Measurements from ENCODE around the gene GNAO1.

Gene GNAO1

GRCh38 chr16:56317998-56318826 is 126.9 kb downstream of the GNAO1 start:
- H3K4me1 Mint-ChIP-seq (ENCODE audit: low read depth): no peaks in the 10 kb centered on the region
- H3K36me3 Mint-ChIP-seq (ENCODE audit: low read depth): no peaks in the 10 kb centered on the region
- DNase-seq (ENCODE audit: low spot score): peak; percentile 69
- peak overlapping the region; percentile 28 for H3K4me3 Mint-ChIP-seq
- no peaks in the 10 kb centered on the region for H3K9me3 Mint-ChIP-seq
- peaks cover 5% of the 10 kb centered on the region for H3K27me3 Mint-ChIP-seq (ENCODE audit: low read depth)
- H3K27ac Mint-ChIP-seq: no peak overlapping the region

- H3K27me3 Mint-ChIP-seq (ENCODE audit: low read depth): peaks cover 5% of the 10 kb centered on the region
- no peaks in the 10 kb centered on the region for H3K4me1 Mint-ChIP-seq (ENCODE audit: low read depth)
- H3K36me3 Mint-ChIP-seq (ENCODE audit: low read depth): no peaks in the 10 kb centered on the region
- no peaks in the 10 kb centered on the region for H3K9me3 Mint-ChIP-seq
- DNase-seq (ENCODE audit: low spot score): no peak
- H3K27ac Mint-ChIP-seq: no peak overlapping the region
- no peak overlapping the region for H3K4me3 Mint-ChIP-seq
Observed at GRCh38 chr16:56318827-56319140, 127.5 kb downstream of the GNAO1 start.

- H3K36me3 Mint-ChIP-seq (ENCODE audit: low read depth): no peaks in the 10 kb centered on the region
- peaks cover 5% of the 10 kb centered on the region for H3K27me3 Mint-ChIP-seq (ENCODE audit: low read depth)
- H3K4me3 Mint-ChIP-seq: no peak overlapping the region
- no peak for DNase-seq (ENCODE audit: low spot score)
- no peaks in the 10 kb centered on the region for H3K9me3 Mint-ChIP-seq
- no peaks in the 10 kb centered on the region for H3K4me1 Mint-ChIP-seq (ENCODE audit: low read depth)
- H3K27ac Mint-ChIP-seq: no peak overlapping the region
Observed at GRCh38 chr16:56319376-56319775, 128.1 kb downstream of the GNAO1 start.

DNA sequence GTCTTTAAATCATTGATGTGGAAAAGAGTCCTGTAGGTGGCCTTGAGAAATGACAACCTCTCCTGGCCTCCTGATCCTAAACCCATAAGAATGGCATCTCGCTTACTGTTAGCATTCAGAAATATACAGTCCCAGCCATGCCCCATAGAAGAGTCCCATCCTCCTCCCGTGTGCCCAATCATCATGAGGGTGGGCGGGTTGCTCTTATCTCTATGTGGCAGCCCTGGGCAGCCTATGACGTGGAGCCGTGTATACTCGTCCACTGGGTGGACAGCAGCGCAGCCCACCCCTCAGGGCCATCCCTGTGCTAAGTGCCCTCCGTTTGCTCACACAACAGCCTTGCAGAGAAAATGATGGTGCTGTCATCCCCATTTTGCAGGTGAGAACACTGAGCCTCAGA is 128.8 kb downstream of the GNAO1 start:
- DNase-seq (ENCODE audit: low spot score): no peak
- Mint-ChIP-seq H3K9me3 (no peaks in the 10 kb centered on the region), H3K4me3 (no peak overlapping the region), H3K27me3 (ENCODE audit: low read depth) (peaks cover 5% of the 10 kb centered on the region), H3K4me1 (ENCODE audit: low read depth) (no peaks in the 10 kb centered on the region), H3K27ac (no peak overlapping the region), H3K36me3 (ENCODE audit: low read depth) (no peaks in the 10 kb centered on the region)

- H3K9me3 Mint-ChIP-seq: no peaks in the 10 kb centered on the region
- no peaks in the 10 kb centered on the region for H3K36me3 Mint-ChIP-seq (ENCODE audit: low read depth)
- H3K4me1 Mint-ChIP-seq (ENCODE audit: low read depth): no peaks in the 10 kb centered on the region
- H3K27me3 Mint-ChIP-seq (ENCODE audit: low read depth): peaks cover 5% of the 10 kb centered on the region
- H3K27ac Mint-ChIP-seq: no peak overlapping the region
- no peak for DNase-seq (ENCODE audit: low spot score)
- no peak overlapping the region for H3K4me3 Mint-ChIP-seq
Observed at GRCh38 chr16:56320811-56321558, 129.7 kb downstream of the GNAO1 start.

DNA sequence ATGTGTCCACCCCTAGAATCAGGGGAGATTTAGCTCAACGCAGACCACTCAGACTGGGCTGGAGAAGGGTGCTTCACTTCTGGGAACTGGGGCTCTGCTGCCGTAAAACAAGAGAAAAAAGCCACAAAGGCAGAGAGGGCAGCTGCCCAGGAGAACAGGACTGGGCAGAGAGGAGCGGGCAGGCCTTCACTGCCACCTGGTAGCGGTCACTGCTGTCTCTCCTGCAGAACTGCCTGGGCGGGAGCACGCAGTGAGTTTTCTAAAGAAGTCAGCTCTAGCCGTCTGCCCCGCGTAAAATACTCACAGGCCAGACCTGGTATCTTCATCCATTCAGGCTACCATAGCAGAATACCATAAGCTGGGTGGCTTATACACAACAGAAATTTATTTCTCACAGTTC is 130.3 kb downstream of the GNAO1 start:
- Mint-ChIP-seq H3K4me3 (no peak overlapping the region), H3K27me3 (ENCODE audit: low read depth) (peaks cover 5% of the 10 kb centered on the region), H3K4me1 (ENCODE audit: low read depth) (no peaks in the 10 kb centered on the region), H3K36me3 (ENCODE audit: low read depth) (no peaks in the 10 kb centered on the region), H3K9me3 (no peaks in the 10 kb centered on the region), H3K27ac (no peak overlapping the region)
- no peak for DNase-seq (ENCODE audit: low spot score)

- H3K27me3 Mint-ChIP-seq (ENCODE audit: low read depth): no peaks in the 10 kb centered on the region
- H3K36me3 Mint-ChIP-seq (ENCODE audit: low read depth): no peaks in the 10 kb centered on the region
- no peaks in the 10 kb centered on the region for H3K9me3 Mint-ChIP-seq
- DNase-seq (ENCODE audit: low spot score): no peak
- no peak overlapping the region for H3K27ac Mint-ChIP-seq
- no peaks in the 10 kb centered on the region for H3K4me1 Mint-ChIP-seq (ENCODE audit: low read depth)
- no peak overlapping the region for H3K4me3 Mint-ChIP-seq
Observed at GRCh38 chr16:56324406-56324805, 133.1 kb downstream of the GNAO1 start.

DNA sequence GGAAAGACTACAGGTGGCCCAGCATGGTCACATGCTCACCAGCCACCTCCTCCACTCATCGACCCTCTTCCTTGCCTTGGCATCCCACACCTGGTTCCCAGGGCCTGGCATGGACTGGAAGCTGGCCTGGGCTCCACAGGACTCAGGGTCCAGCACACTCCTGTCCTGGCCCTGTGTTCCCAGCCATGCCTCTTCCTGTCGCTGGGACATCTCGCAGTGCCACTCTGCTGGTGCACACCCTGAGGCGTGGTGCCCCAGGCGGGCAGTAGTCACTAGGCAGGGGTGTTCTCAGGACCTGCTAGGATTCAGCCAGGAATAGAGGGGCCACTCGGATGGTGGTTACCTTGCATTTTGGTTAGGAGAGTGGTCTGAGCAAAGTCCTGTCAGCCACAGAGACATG is 134.7 kb downstream of the GNAO1 start:
- Mint-ChIP-seq H3K9me3 (no peaks in the 10 kb centered on the region), H3K36me3 (ENCODE audit: low read depth) (no peaks in the 10 kb centered on the region), H3K4me3 (no peak overlapping the region), H3K4me1 (ENCODE audit: low read depth) (no peaks in the 10 kb centered on the region), H3K27me3 (ENCODE audit: low read depth) (no peaks in the 10 kb centered on the region), H3K27ac (no peak overlapping the region)
- no peak for DNase-seq (ENCODE audit: low spot score)

DNA sequence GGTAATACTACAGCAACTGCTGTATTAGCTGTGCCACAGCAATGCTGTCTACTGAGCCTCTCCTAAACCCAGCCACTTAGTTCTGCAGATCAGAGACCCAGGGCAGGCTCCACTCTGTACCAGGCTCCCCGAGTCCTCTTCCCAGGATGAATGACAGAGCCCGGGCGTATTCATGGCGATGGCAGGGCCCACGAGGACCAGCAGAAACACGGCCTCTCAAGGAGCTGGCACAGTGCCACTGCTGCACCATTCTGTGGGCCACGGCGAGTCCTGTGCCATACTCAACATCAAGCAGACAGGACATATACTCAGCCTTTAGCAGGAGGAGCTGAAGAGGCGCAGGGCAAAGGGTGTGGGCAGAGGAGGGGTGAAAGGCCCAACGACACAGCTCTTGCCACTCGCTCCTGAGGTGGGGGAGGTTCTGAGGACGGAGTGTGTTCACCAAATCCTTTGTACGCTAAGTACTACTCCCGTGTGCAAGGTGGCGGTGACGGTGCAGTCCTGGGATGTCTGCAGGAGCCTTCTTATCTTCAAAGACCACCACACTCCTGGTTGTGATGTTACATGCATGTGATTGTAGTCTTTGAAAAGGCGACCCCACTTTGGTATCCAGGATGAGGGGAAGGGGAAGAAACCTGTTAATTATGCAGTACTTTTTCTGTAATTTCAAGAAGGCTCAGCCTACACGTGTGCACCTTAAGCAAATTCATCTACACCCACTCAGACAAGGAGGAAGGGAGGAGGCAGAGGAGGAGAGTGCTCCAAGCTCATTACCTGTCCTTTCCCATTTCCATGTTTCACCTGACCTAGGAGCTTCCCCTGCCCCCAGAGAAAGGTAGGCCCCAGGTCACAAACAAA is 136.0 kb downstream of the GNAO1 start:
- DNase-seq (ENCODE audit: low spot score): no peak
- Mint-ChIP-seq H3K27me3 (ENCODE audit: low read depth) (no peaks in the 10 kb centered on the region), H3K4me1 (ENCODE audit: low read depth) (no peaks in the 10 kb centered on the region), H3K36me3 (ENCODE audit: low read depth) (no peaks in the 10 kb centered on the region), H3K27ac (no peak overlapping the region), H3K9me3 (no peaks in the 10 kb centered on the region), H3K4me3 (no peak overlapping the region)

DNA sequence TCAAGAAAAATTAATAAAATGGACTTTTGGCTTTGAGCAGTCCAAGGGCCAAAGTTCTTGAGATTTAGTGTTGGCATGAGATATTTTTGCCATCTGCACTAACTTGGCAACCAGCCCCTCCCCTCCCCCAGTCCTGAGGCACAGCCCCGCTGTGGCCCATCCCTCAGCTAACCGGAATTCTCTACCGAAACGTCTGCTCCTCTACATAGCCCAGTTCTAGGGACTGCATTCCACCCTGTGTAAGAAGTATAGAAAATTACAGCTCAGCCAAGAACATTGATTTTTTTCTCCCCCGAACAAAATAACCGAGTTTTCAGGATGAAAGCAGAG is 136.6 kb downstream of the GNAO1 start:
- H3K4me1 Mint-ChIP-seq (ENCODE audit: low read depth): no peaks in the 10 kb centered on the region
- no peaks in the 10 kb centered on the region for H3K9me3 Mint-ChIP-seq
- H3K36me3 Mint-ChIP-seq (ENCODE audit: low read depth): no peaks in the 10 kb centered on the region
- no peaks in the 10 kb centered on the region for H3K27me3 Mint-ChIP-seq (ENCODE audit: low read depth)
- DNase-seq (ENCODE audit: low spot score): no peak
- H3K27ac Mint-ChIP-seq: no peak overlapping the region
- no peak overlapping the region for H3K4me3 Mint-ChIP-seq

GRCh38 chr16:56328276-56329022 is 137.2 kb downstream of the GNAO1 start:
- Mint-ChIP-seq H3K27ac (no peak overlapping the region), H3K27me3 (ENCODE audit: low read depth) (no peaks in the 10 kb centered on the region), H3K4me1 (ENCODE audit: low read depth) (no peaks in the 10 kb centered on the region), H3K9me3 (no peaks in the 10 kb centered on the region), H3K36me3 (ENCODE audit: low read depth) (no peaks in the 10 kb centered on the region), H3K4me3 (no peak overlapping the region)
- DNase-seq (ENCODE audit: low spot score): no peak

- no peaks in the 10 kb centered on the region for H3K36me3 Mint-ChIP-seq (ENCODE audit: low read depth)
Observed at GRCh38 chr16:56329887-56330286, 138.6 kb downstream of the GNAO1 start.

DNA sequence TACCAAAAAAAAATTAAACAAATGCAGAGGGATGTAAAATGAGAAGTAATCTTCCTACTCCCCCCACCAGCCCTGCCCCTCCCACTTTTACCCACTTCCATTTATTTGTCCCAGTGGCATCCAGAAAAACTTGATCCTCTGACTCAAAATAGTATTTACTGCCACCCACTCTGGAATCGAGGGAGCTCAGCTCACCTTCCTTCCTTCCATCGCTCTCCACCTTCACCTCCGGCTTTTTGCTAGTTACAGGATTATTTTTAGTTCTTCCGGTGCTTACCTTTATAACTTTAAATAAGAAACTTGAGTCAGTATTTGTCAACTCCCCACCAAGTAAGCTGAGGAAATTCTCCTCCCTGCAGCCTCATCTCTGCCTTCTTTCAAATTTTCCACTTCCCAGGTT is 139.2 kb downstream of the GNAO1 start:
- no peaks in the 10 kb centered on the region for H3K27me3 Mint-ChIP-seq (ENCODE audit: low read depth)
- no peaks in the 10 kb centered on the region for H3K36me3 Mint-ChIP-seq (ENCODE audit: low read depth)
- no peak overlapping the region for H3K4me3 Mint-ChIP-seq
- H3K27ac Mint-ChIP-seq: no peak overlapping the region
- no peaks in the 10 kb centered on the region for H3K4me1 Mint-ChIP-seq (ENCODE audit: low read depth)
- H3K9me3 Mint-ChIP-seq: no peaks in the 10 kb centered on the region
- DNase-seq (ENCODE audit: low spot score): no peak

More at GRCh38 chr16:56329887-56330286, 138.6 kb downstream of the GNAO1 start:
- Mint-ChIP-seq H3K9me3 (no peaks in the 10 kb centered on the region), H3K27me3 (ENCODE audit: low read depth) (no peaks in the 10 kb centered on the region), H3K4me1 (ENCODE audit: low read depth) (no peaks in the 10 kb centered on the region), H3K4me3 (no peak overlapping the region), H3K27ac (no peak overlapping the region)
- no peak for DNase-seq (ENCODE audit: low spot score)
